CD4-positive, CD25-positive, alpha-beta regulatory T cell (primary cell): ENCODE measurements around the gene CCDC83. TPM values are rescaled to one million over a fixed set of nuclear protein-coding genes. Genes with fewer than 3 reads are reported as not detected.

Experiments
- ATAC-seq, 2 donors: fragments of 150-1000 bp; cut with Tn5 transposase; one replicate each; pipeline ENCODE4 v1.10.0; 2021; ENCODE audit warnings: low read depth in 2 of 2, moderate number of reproducible peaks in 2 of 2, moderate library complexity in 1 of 2
- DNase-seq, 3 donors: peaks; one replicate each; pipeline versions ENCODE4 v3.0.0 to v3.0.0-alpha.2; 2012 to 2022; ENCODE audit warnings: mixed read lengths in 1 of 3
- H3K27ac ChIP-seq: one replicate; pipeline ENCODE4 v1.7.0; 2013; ENCODE audit warnings: mild to moderate bottlenecking, low read length; ENCODE audit not compliant: insufficient read depth, poor library complexity, severe bottlenecking
- H3K27me3 ChIP-seq: one replicate; pipeline ENCODE4 v1.7.0; 2013; ENCODE audit warnings: low read length; ENCODE audit not compliant: control insufficient read depth, insufficient read depth
- H3K36me3 ChIP-seq: one replicate; pipeline ENCODE4 v1.7.0; 2013; ENCODE audit warnings: mild to moderate bottlenecking, low read length, moderate library complexity; ENCODE audit not compliant: control insufficient read depth, insufficient read depth
- H3K4me1 ChIP-seq: 2 replicates; pipeline ENCODE4 v1.7.0; 2013; ENCODE audit warnings: mild to moderate bottlenecking, low read length; ENCODE audit not compliant: insufficient read depth, control insufficient read depth, poor library complexity, severe bottlenecking
- H3K4me3 ChIP-seq: one replicate; pipeline ENCODE4 v1.7.0; 2013; ENCODE audit warnings: low read depth, mild to moderate bottlenecking, low read length, moderate library complexity
- H3K9me3 ChIP-seq, 2 experiments: 1 replicate in 1 of 2; 2 replicates in 1 of 2; pipeline ENCODE4 v1.7.0; 2013; ENCODE audit warnings: low read length in 2 of 2, mild to moderate bottlenecking in 1 of 2, moderate library complexity in 1 of 2; ENCODE audit not compliant: control insufficient read depth in 2 of 2
- H3K27ac Mint-ChIP-seq, 3 donors: one replicate each; pipeline ENCODE4 v1.8.0; 2020 to 2022; ENCODE audit warnings: mild to moderate bottlenecking in 3 of 3, mixed read lengths in 3 of 3, moderate library complexity in 2 of 3
- H3K27me3 Mint-ChIP-seq: one replicate; pipeline ENCODE4 v1.8.0; 2022; ENCODE audit warnings: mild to moderate bottlenecking, mixed read lengths
- H3K36me3 Mint-ChIP-seq: one replicate; pipeline ENCODE4 v1.8.0; 2020; ENCODE audit warnings: mixed read lengths
- H3K4me1 Mint-ChIP-seq, 4 donors: one replicate each; pipeline ENCODE4 v1.8.0; 2020 to 2022; ENCODE audit warnings: mixed read lengths in 4 of 4, mild to moderate bottlenecking in 1 of 4
- H3K4me3 Mint-ChIP-seq, 4 donors: one replicate each; pipeline ENCODE4 v1.8.0; 2020 to 2022; ENCODE audit warnings: mild to moderate bottlenecking in 4 of 4, mixed read lengths in 4 of 4, moderate library complexity in 3 of 4
- H3K9me3 Mint-ChIP-seq, 7 donors: one replicate each; pipeline ENCODE4 v1.8.0; 2020 to 2022; ENCODE audit warnings: mixed read lengths in 7 of 7, mild to moderate bottlenecking in 3 of 7, moderate library complexity in 2 of 7
- polyA plus RNA-seq, 4 donors: library from polyadenylated mRNA; unstranded; fragments of 300-500 nt; fragmentation: Illumina TruSeq; gene quantifications; one replicate each; pipeline ENCODE4 v1.2.3, GENCODE V29; 2021
- total RNA-seq: library from RNA; stranded (reverse); gene quantifications from one replicate; pipeline ENCODE4 v1.2.3, GENCODE V29; 2022

Gene CCDC83
- total and polyA plus RNA-seq, 5 donors from 2014 or later = not detected

- no peaks in the 10 kb centered on the region for H3K27me3 ChIP-seq
- Mint-ChIP-seq H3K4me3 (no peak overlapping the region), H3K9me3 (peaks cover 0 to 2% (median 0%) of the 10 kb centered on the region in 7 donors), H3K36me3 (no peaks in the 10 kb centered on the region), H3K27ac (no peak overlapping the region), H3K27me3 (peaks cover 31% of the 10 kb centered on the region), H3K4me1 (no peaks in the 10 kb centered on the region)
- no peaks in the 10 kb centered on the region for H3K36me3 ChIP-seq
- no peak overlapping the region for H3K4me3 ChIP-seq
- no peaks in the 10 kb centered on the region for H3K4me1 ChIP-seq
- DNase-seq = no peak
- ATAC-seq = no peak
- no peaks in the 10 kb centered on the region for H3K9me3 ChIP-seq
- H3K27ac ChIP-seq = no peak overlapping the region
Measured at GRCh38 chr11:85889108-85889507, 33.9 kb downstream of the CCDC83 start.

GRCh38 chr11:85889676-85890579 is 34.7 kb downstream of the CCDC83 start:
- no peaks in the 10 kb centered on the region for H3K36me3 ChIP-seq
- Mint-ChIP-seq H3K9me3 (peaks cover 0 to 2% (median 0%) of the 10 kb centered on the region in 7 donors), H3K36me3 (no peaks in the 10 kb centered on the region), H3K4me1 (no peaks in the 10 kb centered on the region), H3K27ac (no peak overlapping the region), H3K27me3 (peaks cover 27% of the 10 kb centered on the region), H3K4me3 (no peak overlapping the region)
- no peaks in the 10 kb centered on the region for H3K9me3 ChIP-seq
- H3K4me3 ChIP-seq = no peak overlapping the region
- H3K4me1 ChIP-seq = no peaks in the 10 kb centered on the region
- DNase-seq (no peak), ATAC-seq (no peak)
- H3K27ac ChIP-seq = no peak overlapping the region
- H3K27me3 ChIP-seq = no peaks in the 10 kb centered on the region

- Histone ChIP-seq H3K36me3 (no peaks in the 10 kb centered on the region), H3K27ac (no peak overlapping the region), H3K4me3 (no peak overlapping the region), H3K27me3 (no peaks in the 10 kb centered on the region), H3K4me1 (no peaks in the 10 kb centered on the region), H3K9me3 (no peaks in the 10 kb centered on the region)
- Mint-ChIP-seq H3K9me3 (peaks cover 0 to 2% (median 0%) of the 10 kb centered on the region in 7 donors), H3K4me1 (no peaks in the 10 kb centered on the region), H3K4me3 (no peak overlapping the region), H3K27ac (no peak overlapping the region), H3K36me3 (no peaks in the 10 kb centered on the region), H3K27me3 (peaks cover 16% of the 10 kb centered on the region)
- no peak for ATAC-seq
- DNase-seq = no peak
Measured at GRCh38 chr11:85893395-85893794, 38.2 kb downstream of the CCDC83 start.

GRCh38 chr11:85896876-85897275 is 41.7 kb downstream of the CCDC83 start:
- H3K36me3 ChIP-seq = no peaks in the 10 kb centered on the region
- Mint-ChIP-seq H3K27me3 (peaks cover 16% of the 10 kb centered on the region), H3K4me3 (no peak overlapping the region)

GRCh38 chr11:85898456-85898855 is 43.3 kb downstream of the CCDC83 start:
- Mint-ChIP-seq H3K4me3 (no peak overlapping the region), H3K9me3 (peaks cover 0 to 1% (median 0%) of the 10 kb centered on the region in 7 donors), H3K36me3 (no peaks in the 10 kb centered on the region), H3K27me3 (peaks cover 16% of the 10 kb centered on the region), H3K27ac (no peak overlapping the region), H3K4me1 (no peaks in the 10 kb centered on the region)
- no peaks in the 10 kb centered on the region for H3K4me1 ChIP-seq
- no peak overlapping the region for H3K27ac ChIP-seq
- H3K36me3 ChIP-seq = no peaks in the 10 kb centered on the region
- ATAC-seq (no peak), DNase-seq (no peak)
- no peaks in the 10 kb centered on the region for H3K27me3 ChIP-seq
- no peaks in the 10 kb centered on the region for H3K9me3 ChIP-seq
- H3K4me3 ChIP-seq = no peak overlapping the region

More at GRCh38 chr11:85896876-85897275, 41.7 kb downstream of the CCDC83 start:
- no peak overlapping the region for H3K27ac Mint-ChIP-seq
- no peaks in the 10 kb centered on the region for H3K4me1 Mint-ChIP-seq
- H3K9me3 Mint-ChIP-seq = peaks cover 0 to 1% (median 0%) of the 10 kb centered on the region in 7 donors
- ATAC-seq (no peak), DNase-seq (no peak)
- no peaks in the 10 kb centered on the region for H3K36me3 Mint-ChIP-seq
- H3K4me1 ChIP-seq = no peaks in the 10 kb centered on the region
- no peak overlapping the region for H3K4me3 ChIP-seq
- H3K27me3 ChIP-seq = no peaks in the 10 kb centered on the region
- H3K27ac ChIP-seq = no peak overlapping the region
- no peaks in the 10 kb centered on the region for H3K9me3 ChIP-seq

GRCh38 chr11:85902353-85902752 is 47.2 kb downstream of the CCDC83 start:
- H3K27me3 Mint-ChIP-seq = peaks cover 14% of the 10 kb centered on the region
- Histone ChIP-seq H3K36me3 (no peaks in the 10 kb centered on the region), H3K27ac (no peak overlapping the region), H3K27me3 (no peaks in the 10 kb centered on the region), H3K4me1 (no peaks in the 10 kb centered on the region), H3K9me3 (no peaks in the 10 kb centered on the region), H3K4me3 (no peak overlapping the region)
- no peaks in the 10 kb centered on the region for H3K36me3 Mint-ChIP-seq
- ATAC-seq = no peak
- no peak overlapping the region for H3K4me3 Mint-ChIP-seq
- H3K9me3 Mint-ChIP-seq = peaks cover 0 to 1% (median 0%) of the 10 kb centered on the region in 7 donors
- peaks cover 0 to 2% (median 0%) of the 10 kb centered on the region in 4 donors for H3K4me1 Mint-ChIP-seq
- no peak overlapping the region for H3K27ac Mint-ChIP-seq
- no peak for DNase-seq

- H3K4me1 Mint-ChIP-seq = peaks cover 0 to 2% (median 0%) of the 10 kb centered on the region in 4 donors
- H3K27me3 Mint-ChIP-seq = peaks cover 12% of the 10 kb centered on the region
- no peak overlapping the region for H3K27ac Mint-ChIP-seq
- H3K4me1 ChIP-seq = no peaks in the 10 kb centered on the region
- no peak overlapping the region for H3K4me3 Mint-ChIP-seq
- ATAC-seq (no peak), DNase-seq (no peak)
- no peaks in the 10 kb centered on the region for H3K36me3 Mint-ChIP-seq
- peaks cover 0 to 1% (median 0%) of the 10 kb centered on the region in 7 donors for H3K9me3 Mint-ChIP-seq
- H3K27ac ChIP-seq = no peak overlapping the region
- no peaks in the 10 kb centered on the region for H3K9me3 ChIP-seq
- H3K27me3 ChIP-seq = no peaks in the 10 kb centered on the region
- no peak overlapping the region for H3K4me3 ChIP-seq
- no peaks in the 10 kb centered on the region for H3K36me3 ChIP-seq
Measured at GRCh38 chr11:85903406-85903805, 48.2 kb downstream of the CCDC83 start.

- Histone ChIP-seq H3K36me3 (no peaks in the 10 kb centered on the region), H3K4me1 (no peaks in the 10 kb centered on the region), H3K27ac (no peak overlapping the region), H3K9me3 (no peaks in the 10 kb centered on the region), H3K27me3 (no peaks in the 10 kb centered on the region), H3K4me3 (no peak overlapping the region)
- Mint-ChIP-seq H3K36me3 (no peaks in the 10 kb centered on the region), H3K27ac (no peak overlapping the region), H3K4me1 (peaks cover 0 to 2% (median 0%) of the 10 kb centered on the region in 4 donors), H3K27me3 (peaks cover 12% of the 10 kb centered on the region), H3K4me3 (no peak overlapping the region), H3K9me3 (peaks cover 0 to 1% (median 0%) of the 10 kb centered on the region in 7 donors)
- ATAC-seq (no peak), DNase-seq (no peak)
Measured at GRCh38 chr11:85903811-85904210, 48.6 kb downstream of the CCDC83 start.
